ENCODE results near the gene FUT6.
"Not testable (repeated sequence)": the region's sequence is repeated elsewhere in the genome, so short reads cannot be mapped to it uniquely, and the experiment has no call there.

The FUT6 gene

GRCh38 chr19:5857203-5858081, 17.9 kb upstream of the FUT6 start:
- DNase-seq (ENCODE audit: low read depth) = no peak

GRCh38 chr19:5855151-5855550, 15.6 kb upstream of the FUT6 start:
- not testable (repeated sequence) for DNase-seq (ENCODE audit: low read depth)

- DNase-seq (ENCODE audit: low read depth) = not testable (repeated sequence)
Observed at GRCh38 chr19:5854121-5854520, 14.6 kb upstream of the FUT6 start.

- no peak for DNase-seq (ENCODE audit: low read depth)
Observed at GRCh38 chr19:5851302-5851701, 11.8 kb upstream of the FUT6 start, which contains the start of gene FUT3. Gene FUT3, minus strand, starts transcription at chr19:5851449.

GRCh38 chr19:5850743-5851293, 11.3 kb upstream of the FUT6 start:
- DNase-seq (ENCODE audit: low read depth) = no peak

- DNase-seq (ENCODE audit: low read depth) = no peak
Observed at GRCh38 chr19:5850189-5850588, 10.7 kb upstream of the FUT6 start.

GRCh38 chr19:5848621-5849020, 9.1 kb upstream of the FUT6 start:
- DNase-seq (ENCODE audit: low read depth) = not testable (repeated sequence)

GRCh38 chr19:5847846-5848245, 8.3 kb upstream of the FUT6 start:
- not testable (repeated sequence) for DNase-seq (ENCODE audit: low read depth)

- no peak for DNase-seq (ENCODE audit: low read depth)
Observed at GRCh38 chr19:5844456-5845433, 5.2 kb upstream of the FUT6 start.

- DNase-seq (ENCODE audit: low read depth) = no peak
Observed at GRCh38 chr19:5843295-5843927, 3.9 kb upstream of the FUT6 start.

- not testable (repeated sequence) for DNase-seq (ENCODE audit: low read depth)
Observed at GRCh38 chr19:5841735-5842111, 2.2 kb upstream of the FUT6 start.

GRCh38 chr19:5838353-5839064, 993 bp downstream of the FUT6 start:
- no peak for DNase-seq (ENCODE audit: low read depth)

GRCh38 chr19:5837761-5838352, 1.6 kb downstream of the FUT6 start:
- DNase-seq (ENCODE audit: low read depth) = no peak

GRCh38 chr19:5832527-5833216, 6.8 kb downstream of the FUT6 start:
- DNase-seq (ENCODE audit: low read depth) = no peak

GRCh38 chr19:5832061-5832460, 7.4 kb downstream of the FUT6 start:
- no peak for DNase-seq (ENCODE audit: low read depth)

- no peak for DNase-seq (ENCODE audit: low read depth)
Observed at GRCh38 chr19:5831159-5831558, 8.3 kb downstream of the FUT6 start.

GRCh38 chr19:5829567-5830310, 9.8 kb downstream of the FUT6 start:
- no peak for DNase-seq (ENCODE audit: low read depth)

- no peak for DNase-seq (ENCODE audit: low read depth)
Observed at GRCh38 chr19:5828661-5829566, 10.6 kb downstream of the FUT6 start.

Measured in activated T-cell treated with anti-CD3 and anti-CD28 coated beads for 1 hour (primary cell).